Neural crest cell (in vitro differentiated cells): ENCODE data around the gene KRT6A. TPM values are rescaled to one million over a fixed set of nuclear protein-coding genes. Genes with fewer than 3 reads are reported as not detected.
A peak's percentile ranks its signal among the peaks of the same experiment; 100 is the strongest.
"Not testable (repeated sequence)": the region's sequence is repeated elsewhere in the genome, so short reads cannot be mapped to it uniquely, and the experiment has no call there.

ENCODE experiments used
- DNase-seq: peaks from one replicate; pipeline ENCODE4 v3.0.0; 2021; ENCODE audit warnings: low read depth, mixed read lengths, low spot score
- H3K27ac Mint-ChIP-seq: one replicate; pipeline ENCODE4 v1.8.0; 2021; ENCODE audit warnings: mild to moderate bottlenecking, mixed read lengths; ENCODE audit not compliant: unreplicated experiment
- H3K27me3 Mint-ChIP-seq: 2 replicates; pipeline ENCODE4 v1.8.0; 2021; ENCODE audit warnings: low read depth, mild to moderate bottlenecking, mixed read lengths
- H3K36me3 Mint-ChIP-seq: 2 replicates; pipeline ENCODE4 v1.8.0; 2021; ENCODE audit warnings: low read depth, mild to moderate bottlenecking, mixed read lengths
- H3K4me1 Mint-ChIP-seq: 2 replicates; pipeline ENCODE4 v1.8.0; 2021; ENCODE audit warnings: mixed read lengths
- H3K4me3 Mint-ChIP-seq: one replicate; pipeline ENCODE4 v1.8.0; 2021; ENCODE audit warnings: mild to moderate bottlenecking, mixed read lengths
- H3K9me3 Mint-ChIP-seq: 2 replicates; pipeline ENCODE4 v1.8.0; 2021; ENCODE audit warnings: mixed read lengths
- total RNA-seq: library from RNA; stranded (reverse); gene quantifications from 2 replicates; pipeline ENCODE4 v1.2.1, GENCODE V29; 2021
- TF ChIP-seq, protein P1 (sequence below): fragments of 200-600 bp; sonication (generic); conservative IDR thresholded peaks from 2 replicates; pipeline ENCODE4 v1.5.0; 2021; ENCODE audit warnings: antibody characterized with exemption, mild to moderate bottlenecking

KRT6A gene
- total RNA-seq, 1 donor from 2014 or later: not detected

DNA sequence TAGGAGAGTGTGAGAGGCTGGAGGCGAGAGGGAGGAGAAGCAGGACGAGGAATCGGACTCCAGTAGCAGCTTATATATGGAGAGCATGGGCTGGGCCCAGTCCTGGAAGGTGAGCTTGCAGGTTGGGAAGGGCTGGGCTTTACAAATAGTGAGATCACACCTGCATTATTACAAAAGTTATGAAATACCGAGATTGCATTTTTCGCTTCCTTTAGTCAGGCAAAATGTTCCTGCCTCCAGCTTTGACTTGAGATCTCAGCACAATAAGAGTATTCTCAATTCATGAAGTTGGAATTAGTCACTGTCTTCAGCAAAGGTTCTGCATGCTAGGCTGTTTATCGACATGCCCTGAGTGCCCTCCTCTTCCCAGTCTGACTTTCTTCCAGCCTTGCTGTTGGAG, 41.0 kb downstream of the KRT6A start, which contains the start of gene KRT6B:
KRT6B (minus strand) TSS at position 46 of the 400 bp plus-strand sequence. CDS start 68 bp downstream, outside the sequence.
- peaks cover 9% of the 10 kb centered on the region for H3K27me3 Mint-ChIP-seq
- H3K36me3 Mint-ChIP-seq: no peaks in the 10 kb centered on the region
- DNase-seq: no peak
- no peak within 1 kb of the TSS for H3K27ac Mint-ChIP-seq
- TF ChIP-seq, protein P1, sequence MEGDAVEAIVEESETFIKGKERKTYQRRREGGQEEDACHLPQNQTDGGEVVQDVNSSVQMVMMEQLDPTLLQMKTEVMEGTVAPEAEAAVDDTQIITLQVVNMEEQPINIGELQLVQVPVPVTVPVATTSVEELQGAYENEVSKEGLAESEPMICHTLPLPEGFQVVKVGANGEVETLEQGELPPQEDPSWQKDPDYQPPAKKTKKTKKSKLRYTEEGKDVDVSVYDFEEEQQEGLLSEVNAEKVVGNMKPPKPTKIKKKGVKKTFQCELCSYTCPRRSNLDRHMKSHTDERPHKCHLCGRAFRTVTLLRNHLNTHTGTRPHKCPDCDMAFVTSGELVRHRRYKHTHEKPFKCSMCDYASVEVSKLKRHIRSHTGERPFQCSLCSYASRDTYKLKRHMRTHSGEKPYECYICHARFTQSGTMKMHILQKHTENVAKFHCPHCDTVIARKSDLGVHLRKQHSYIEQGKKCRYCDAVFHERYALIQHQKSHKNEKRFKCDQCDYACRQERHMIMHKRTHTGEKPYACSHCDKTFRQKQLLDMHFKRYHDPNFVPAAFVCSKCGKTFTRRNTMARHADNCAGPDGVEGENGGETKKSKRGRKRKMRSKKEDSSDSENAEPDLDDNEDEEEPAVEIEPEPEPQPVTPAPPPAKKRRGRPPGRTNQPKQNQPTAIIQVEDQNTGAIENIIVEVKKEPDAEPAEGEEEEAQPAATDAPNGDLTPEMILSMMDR: no peak
- H3K9me3 Mint-ChIP-seq: no peaks in the 10 kb centered on the region
- no peak within 1 kb of the TSS for H3K4me3 Mint-ChIP-seq
- peaks cover 14% of the 10 kb centered on the region for H3K4me1 Mint-ChIP-seq

DNA sequence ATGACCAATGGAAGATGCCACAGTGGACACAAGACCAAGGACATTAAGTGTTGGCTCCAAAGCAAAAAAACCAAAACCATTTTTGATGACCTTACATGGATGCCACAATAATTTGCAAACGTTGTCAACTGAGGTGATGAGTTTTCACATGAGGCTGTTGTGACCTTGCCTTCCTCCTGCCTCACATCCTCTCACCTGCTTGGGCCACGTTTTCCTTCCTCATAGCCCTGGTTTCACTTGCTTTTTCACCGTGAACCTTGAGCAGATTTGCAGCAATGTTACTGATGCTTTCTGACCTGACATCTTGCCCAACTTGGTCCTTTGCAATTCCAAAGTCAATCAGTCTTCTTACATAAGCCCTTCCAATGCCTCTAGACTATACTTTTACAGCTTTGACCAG, 44.8 kb downstream of the KRT6A start:
- Mint-ChIP-seq H3K9me3 (no peaks in the 10 kb centered on the region), H3K36me3 (no peaks in the 10 kb centered on the region), H3K4me3 (no peak overlapping the region), H3K4me1 (no peaks in the 10 kb centered on the region), H3K27ac (no peak overlapping the region), H3K27me3 (peaks cover 21% of the 10 kb centered on the region)
- DNase-seq: no peak
- TF ChIP-seq, protein P1: no peak

DNA sequence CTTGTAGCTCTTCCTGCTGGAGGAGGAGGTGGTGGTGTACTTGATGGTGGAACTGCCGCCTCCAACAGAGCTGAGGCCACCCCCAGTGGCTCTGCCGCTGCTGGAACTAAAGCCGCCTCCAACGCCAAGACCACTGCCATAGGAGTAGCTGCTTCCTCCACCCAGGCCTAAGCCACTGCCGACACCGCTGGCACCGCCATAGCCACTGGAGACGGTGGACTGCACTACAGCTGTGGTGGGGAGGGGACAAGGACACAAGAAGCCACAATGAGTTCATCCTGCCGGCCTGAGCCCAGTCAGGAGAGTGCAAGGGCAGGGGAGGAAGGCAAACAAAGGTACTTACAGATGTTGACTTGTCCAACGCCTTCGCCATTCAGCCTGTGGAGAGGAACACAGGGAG, 45.9 kb downstream of the KRT6A start:
- H3K4me1 Mint-ChIP-seq, H3K27ac Mint-ChIP-seq, H3K36me3 Mint-ChIP-seq, H3K9me3 Mint-ChIP-seq, DNase-seq, H3K4me3 Mint-ChIP-seq: not testable (repeated sequence)
- peaks cover 31% of the 10 kb centered on the region for H3K27me3 Mint-ChIP-seq

DNA sequence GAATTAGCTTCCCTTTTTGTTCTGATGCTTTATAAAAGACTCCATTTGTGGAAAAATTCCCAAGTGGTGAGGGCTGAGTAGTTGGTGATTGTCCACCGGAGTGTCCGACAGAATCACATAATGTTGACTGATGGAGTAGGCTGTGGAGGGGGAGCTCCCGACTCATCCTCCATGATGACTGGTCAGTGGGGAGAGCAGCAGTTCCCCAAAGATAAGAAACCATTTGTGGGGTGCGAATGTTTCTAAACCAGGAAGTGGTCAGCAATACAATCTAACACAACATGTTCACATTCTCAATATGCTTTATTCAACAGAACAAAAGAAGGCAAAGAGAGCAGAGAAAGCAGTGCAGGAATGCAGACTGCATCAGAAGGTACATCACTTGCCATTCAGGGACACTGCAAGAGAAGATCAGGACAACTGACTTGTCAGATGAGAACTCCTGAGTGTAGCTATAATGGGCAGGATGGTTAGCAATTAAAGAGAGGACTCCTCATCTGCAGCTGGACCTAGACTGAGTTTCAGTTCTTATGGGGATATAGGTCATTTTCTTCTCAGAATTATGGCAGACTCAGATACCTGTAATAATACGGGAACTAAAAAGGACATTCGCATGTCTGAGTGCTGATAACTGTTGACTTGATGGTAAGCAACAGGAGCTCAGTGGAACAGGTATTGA, 46.6 kb downstream of the KRT6A start:
- H3K27me3 Mint-ChIP-seq: peaks cover 33% of the 10 kb centered on the region
- no peak for DNase-seq
- H3K36me3 Mint-ChIP-seq: no peaks in the 10 kb centered on the region
- no peak overlapping the region for H3K4me3 Mint-ChIP-seq
- TF ChIP-seq, protein P1: no peak
- H3K27ac Mint-ChIP-seq: no peak overlapping the region
- no peaks in the 10 kb centered on the region for H3K9me3 Mint-ChIP-seq
- peaks cover 3% of the 10 kb centered on the region for H3K4me1 Mint-ChIP-seq

GRCh38 chr12:52445876-52446275, 47.2 kb downstream of the KRT6A start:
- no peaks in the 10 kb centered on the region for H3K36me3 Mint-ChIP-seq
- H3K9me3 Mint-ChIP-seq: no peaks in the 10 kb centered on the region
- peak overlapping the region; percentile 11 for H3K27ac Mint-ChIP-seq
- H3K4me3 Mint-ChIP-seq: no peak overlapping the region
- peaks cover 9% of the 10 kb centered on the region for H3K4me1 Mint-ChIP-seq
- DNase-seq: no peak
- TF ChIP-seq, protein P1: no peak
- peaks cover 33% of the 10 kb centered on the region for H3K27me3 Mint-ChIP-seq
